Activated CD4-positive, alpha-beta T cell treated with anti-CD3 and anti-CD28 coated beads, Interleukin-2, amount 50 U/mL, for 24 hours (primary cell): ENCODE results near the gene SMPX.

Experiments
- DNase-seq, 2 donors: peaks; one replicate each; pipeline ENCODE4 v3.0.0-alpha.2; 2020; ENCODE audit warnings: low read depth in 1 of 2, low spot score in 1 of 2

Gene SMPX

GRCh38 chrX:21715825-21716224 is 42.1 kb downstream of the SMPX start:
- DNase-seq: no peak

- no peak for DNase-seq
Observed at GRCh38 chrX:21715337-21715736, 42.6 kb downstream of the SMPX start.

GRCh38 chrX:21711848-21712197 is 46.1 kb downstream of the SMPX start:
- DNase-seq: no peak

GRCh38 chrX:21711129-21711847 is 46.6 kb downstream of the SMPX start:
- DNase-seq: no peak

GRCh38 chrX:21708116-21708515 is 49.8 kb downstream of the SMPX start:
- no peak for DNase-seq

- no peak for DNase-seq
Observed at GRCh38 chrX:21705225-21705624, 52.7 kb downstream of the SMPX start.

GRCh38 chrX:21702725-21703124 is 55.2 kb downstream of the SMPX start:
- no peak for DNase-seq

- DNase-seq: no peak
Observed at GRCh38 chrX:21700967-21701366, 56.9 kb downstream of the SMPX start.

- no peak for DNase-seq
Observed at GRCh38 chrX:21700275-21700674, 57.6 kb downstream of the SMPX start.

GRCh38 chrX:21699136-21699535 is 58.8 kb downstream of the SMPX start:
- no peak for DNase-seq

- no peak for DNase-seq
Observed at GRCh38 chrX:21698272-21698671, 59.6 kb downstream of the SMPX start.

- no peak for DNase-seq
Observed at GRCh38 chrX:21691512-21692018, 66.4 kb downstream of the SMPX start.

- DNase-seq: no peak
Observed at GRCh38 chrX:21683941-21684340, 74.0 kb downstream of the SMPX start.

- no peak for DNase-seq
Observed at GRCh38 chrX:21678048-21678612, 79.8 kb downstream of the SMPX start.

GRCh38 chrX:21675931-21676330 is 82.0 kb downstream of the SMPX start:
- DNase-seq: no peak

- no peak for DNase-seq
Observed at GRCh38 chrX:21674430-21675186, 83.3 kb downstream of the SMPX start.

- DNase-seq: no peak
Observed at GRCh38 chrX:21666679-21667078, 91.2 kb downstream of the SMPX start.

- no peak for DNase-seq
Observed at GRCh38 chrX:21666252-21666651, 91.7 kb downstream of the SMPX start.

- no peak for DNase-seq
Observed at GRCh38 chrX:21662761-21663160, 95.2 kb downstream of the SMPX start.

GRCh38 chrX:21661316-21661715 is 96.6 kb downstream of the SMPX start:
- no peak for DNase-seq

GRCh38 chrX:21660156-21660555 is 97.8 kb downstream of the SMPX start:
- DNase-seq: no peak

GRCh38 chrX:21659320-21659719 is 98.6 kb downstream of the SMPX start:
- no peak for DNase-seq
